Esophagus squamous epithelium (tissue), 4 donors: ENCODE results near the gene GTF2IRD2.
"Not testable (repeated sequence)": the region's sequence is repeated elsewhere in the genome, so short reads cannot be mapped to it uniquely, and the experiment has no call there.

ENCODE experiments used
- POLR2A ChIP-seq, 4 donors: fragments of 450-650 bp; IDR thresholded peaks; one replicate each; pipeline ENCODE4 v1.6.1; 2017; ENCODE audit warnings: antibody characterized with exemption in 4 of 4, mild to moderate bottlenecking in 4 of 4, moderate library complexity in 3 of 4
- TF ChIP-seq, protein P1 (sequence below), 6 experiments: fragments of 450-650 bp in 4 of 6; fragments of 200-600 bp in 2 of 6; sonication (generic) in 2 of 6; IDR thresholded peaks; one replicate each; pipeline ENCODE4 v1.5.1; 2016 to 2019; ENCODE audit warnings: antibody characterized with exemption in 6 of 6, mild to moderate bottlenecking in 4 of 6, moderate library complexity in 4 of 6

DNA sequence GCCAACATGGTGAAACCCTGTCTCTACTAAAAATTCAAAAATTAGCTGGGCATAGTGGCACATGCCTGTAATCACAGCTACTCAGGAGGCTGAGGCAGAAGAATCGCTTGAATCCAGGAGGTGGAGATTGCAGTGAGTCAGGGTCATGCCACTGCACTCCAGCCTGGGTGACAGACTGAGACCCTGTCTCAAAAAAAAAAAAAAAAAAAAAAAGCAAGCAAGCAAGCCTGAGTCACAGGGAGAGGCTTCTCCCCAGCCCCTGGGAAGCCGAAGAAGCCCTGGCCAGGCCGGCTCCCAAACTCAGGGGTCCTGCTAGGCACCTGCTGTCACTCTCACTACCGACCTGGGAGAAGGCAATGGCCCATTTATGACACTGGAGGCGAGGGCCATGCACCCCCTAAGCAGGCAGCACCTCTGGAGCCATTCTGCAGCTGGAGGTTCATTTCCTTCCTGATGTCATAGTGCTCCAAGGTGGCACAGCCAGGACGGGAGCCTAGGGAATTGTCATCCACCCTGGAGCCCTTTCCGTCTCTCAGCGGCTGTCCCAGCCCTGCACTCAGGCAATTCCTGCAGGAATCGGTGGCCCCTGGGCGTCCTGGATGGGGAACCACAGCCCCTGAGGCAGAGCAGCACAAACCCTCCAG is 22.8 kb upstream of the GTF2IRD2 start:
- TF ChIP-seq, protein P1, sequence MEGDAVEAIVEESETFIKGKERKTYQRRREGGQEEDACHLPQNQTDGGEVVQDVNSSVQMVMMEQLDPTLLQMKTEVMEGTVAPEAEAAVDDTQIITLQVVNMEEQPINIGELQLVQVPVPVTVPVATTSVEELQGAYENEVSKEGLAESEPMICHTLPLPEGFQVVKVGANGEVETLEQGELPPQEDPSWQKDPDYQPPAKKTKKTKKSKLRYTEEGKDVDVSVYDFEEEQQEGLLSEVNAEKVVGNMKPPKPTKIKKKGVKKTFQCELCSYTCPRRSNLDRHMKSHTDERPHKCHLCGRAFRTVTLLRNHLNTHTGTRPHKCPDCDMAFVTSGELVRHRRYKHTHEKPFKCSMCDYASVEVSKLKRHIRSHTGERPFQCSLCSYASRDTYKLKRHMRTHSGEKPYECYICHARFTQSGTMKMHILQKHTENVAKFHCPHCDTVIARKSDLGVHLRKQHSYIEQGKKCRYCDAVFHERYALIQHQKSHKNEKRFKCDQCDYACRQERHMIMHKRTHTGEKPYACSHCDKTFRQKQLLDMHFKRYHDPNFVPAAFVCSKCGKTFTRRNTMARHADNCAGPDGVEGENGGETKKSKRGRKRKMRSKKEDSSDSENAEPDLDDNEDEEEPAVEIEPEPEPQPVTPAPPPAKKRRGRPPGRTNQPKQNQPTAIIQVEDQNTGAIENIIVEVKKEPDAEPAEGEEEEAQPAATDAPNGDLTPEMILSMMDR (IDR thresholded peaks at IDR 0.05) = not testable (repeated sequence)
- not testable (repeated sequence) for TF ChIP-seq POLR2A (IDR thresholded peaks at IDR 0.05)
